HEK293 (cell line): Measurements from ENCODE around the gene CRABP2.

Experiments
- BCL6B ChIP-seq: fragments of 450-650 bp; formaldehyde crosslinking; IDR thresholded peaks from 2 replicates; pipeline ENCODE4 v1.5.1; 2017; ENCODE audit warnings: missing biosample characterization, missing genetic modification characterization
- EGR2 ChIP-seq: fragments of 450-650 bp; formaldehyde crosslinking; IDR thresholded peaks from 2 replicates; pipeline ENCODE4 v1.5.1; 2016; ENCODE audit warnings: low read depth, missing biosample characterization, missing genetic modification characterization
- KLF16 ChIP-seq: fragments of 450-650 bp; formaldehyde crosslinking; IDR thresholded peaks from 2 replicates; pipeline ENCODE4 v1.5.1; 2017; ENCODE audit warnings: missing biosample characterization, missing genetic modification characterization
- MEIS1 ChIP-seq: sonication (generic); formaldehyde crosslinking; IDR thresholded peaks from 2 replicates; pipeline ENCODE4 v1.8.1; 2022; ENCODE audit warnings: missing genetic modification reagents, mild to moderate bottlenecking, borderline replicate concordance
- OSR2 ChIP-seq: fragments of 450-650 bp; formaldehyde crosslinking; IDR thresholded peaks from 2 replicates; pipeline ENCODE4 v1.5.1; 2016; ENCODE audit warnings: missing biosample characterization, missing genetic modification characterization
- PRDM2 ChIP-seq: fragments of 450-650 bp; formaldehyde crosslinking; IDR thresholded peaks from 2 replicates; pipeline ENCODE4 v1.5.1; 2016; ENCODE audit warnings: missing biosample characterization, missing genetic modification characterization, borderline replicate concordance
- PRDM6 ChIP-seq: fragments of 450-650 bp; formaldehyde crosslinking; IDR thresholded peaks from 2 replicates; pipeline ENCODE4 v1.5.1; 2017; ENCODE audit warnings: missing biosample characterization, missing genetic modification characterization
- ZBTB11 ChIP-seq: fragments of 450-650 bp; formaldehyde crosslinking; conservative IDR thresholded peaks from 2 replicates; pipeline ENCODE4 v1.5.1; 2016; ENCODE audit warnings: low read depth, missing biosample characterization, missing genetic modification characterization
- ZFHX2 ChIP-seq: fragments of 450-650 bp; formaldehyde crosslinking; conservative IDR thresholded peaks from 2 replicates; pipeline ENCODE4 v1.5.1; 2016; ENCODE audit warnings: missing biosample characterization, missing genetic modification characterization
- ZNF10 ChIP-seq: fragments of 450-650 bp; formaldehyde crosslinking; IDR thresholded peaks from 2 replicates; pipeline ENCODE4 v1.5.1; 2017; ENCODE audit warnings: missing biosample characterization, missing genetic modification characterization
- ZNF132 ChIP-seq: fragments of 450-650 bp; formaldehyde crosslinking; IDR thresholded peaks from 2 replicates; pipeline ENCODE4 v1.5.1; 2017; ENCODE audit warnings: missing biosample characterization, missing genetic modification characterization, borderline replicate concordance
- ZNF175 ChIP-seq: fragments of 450-650 bp; formaldehyde crosslinking; IDR thresholded peaks from 2 replicates; pipeline ENCODE4 v1.5.1; 2016; ENCODE audit warnings: missing biosample characterization, missing genetic modification characterization
- ZNF202 ChIP-seq: fragments of 450-650 bp; formaldehyde crosslinking; IDR thresholded peaks from 2 replicates; pipeline ENCODE4 v1.5.1; 2016; ENCODE audit warnings: missing biosample characterization, missing genetic modification characterization, borderline replicate concordance
- ZNF214 ChIP-seq: fragments of 450-650 bp; formaldehyde crosslinking; IDR thresholded peaks from 2 replicates; pipeline ENCODE4 v1.5.1; 2017; ENCODE audit warnings: missing biosample characterization, mild to moderate bottlenecking, missing genetic modification characterization, borderline replicate concordance
- ZNF292 ChIP-seq: fragments of 450-650 bp; formaldehyde crosslinking; IDR thresholded peaks from 2 replicates; pipeline ENCODE4 v1.5.1; 2016; ENCODE audit warnings: low read depth, missing biosample characterization, missing genetic modification characterization, borderline replicate concordance
- ZNF335 ChIP-seq: fragments of 450-650 bp; formaldehyde crosslinking; conservative IDR thresholded peaks from 2 replicates; pipeline ENCODE4 v1.5.1; 2016; ENCODE audit warnings: missing biosample characterization, missing genetic modification characterization
- ZNF341 ChIP-seq: fragments of 450-650 bp; formaldehyde crosslinking; IDR thresholded peaks from 2 replicates; pipeline ENCODE4; 2016; ENCODE audit warnings: low read depth, missing biosample characterization, missing genetic modification characterization
- ZNF473 ChIP-seq: fragments of 450-650 bp; formaldehyde crosslinking; IDR thresholded peaks from 2 replicates; pipeline ENCODE4 v1.5.1; 2017; ENCODE audit warnings: missing biosample characterization, missing genetic modification characterization
- ZNF488 ChIP-seq: fragments of 450-650 bp; formaldehyde crosslinking; IDR thresholded peaks from 2 replicates; pipeline ENCODE4 v1.5.1; 2016; ENCODE audit warnings: missing biosample characterization, missing genetic modification characterization
- ZNF529 ChIP-seq: fragments of 450-650 bp; formaldehyde crosslinking; IDR thresholded peaks from 2 replicates; pipeline ENCODE4 v1.5.1; 2017; ENCODE audit warnings: missing genetic modification characterization, missing biosample characterization; ENCODE audit not compliant: insufficient replicate concordance
- ZNF580 ChIP-seq: fragments of 450-650 bp; formaldehyde crosslinking; IDR thresholded peaks from 2 replicates; pipeline ENCODE4 v1.5.1; 2016; ENCODE audit warnings: missing biosample characterization, missing genetic modification characterization
- ZNF585B ChIP-seq: fragments of 450-650 bp; formaldehyde crosslinking; IDR thresholded peaks from 2 replicates; pipeline ENCODE4 v1.5.1; 2016; ENCODE audit warnings: missing biosample characterization, missing genetic modification characterization
- ZNF624 ChIP-seq: fragments of 450-650 bp; formaldehyde crosslinking; IDR thresholded peaks from 2 replicates; pipeline ENCODE4 v1.5.1; 2017; ENCODE audit warnings: missing biosample characterization, missing genetic modification characterization
- ZNF664 ChIP-seq: fragments of 450-650 bp; formaldehyde crosslinking; IDR thresholded peaks from 2 replicates; pipeline ENCODE4 v1.5.1; 2016; ENCODE audit warnings: missing biosample characterization, missing genetic modification characterization
- ZNF747 ChIP-seq: fragments of 450-650 bp; formaldehyde crosslinking; IDR thresholded peaks from 2 replicates; pipeline ENCODE4 v1.5.1; 2016; ENCODE audit warnings: missing biosample characterization, missing genetic modification characterization
- ZSCAN23 ChIP-seq: fragments of 450-650 bp; formaldehyde crosslinking; IDR thresholded peaks from 2 replicates; pipeline ENCODE4 v1.5.1; 2016; ENCODE audit warnings: missing biosample characterization, missing genetic modification characterization

CRABP2 gene

GRCh38 chr1:156659988-156660751 lies 45.2 kb downstream of the CRABP2 start (continued):
- TF ChIP-seq PRDM2 (no peak), ZNF624 (no peak), PRDM6 (tag by site-specific recombination) (no peak), MEIS1 (CRISPR knock-in tag) (no peak), ZNF341 (tag by site-specific recombination) (no peak), ZNF175 (no peak), ZNF747 (tag by site-specific recombination) (no peak), ZNF580 (0 out of 2 replicates have a peak, but pooled peaks have one; percentile 83), ZNF292 (tag by site-specific recombination) (no peak), KLF16 (tag by site-specific recombination) (peak; percentile 96), ZNF132 (tag by site-specific recombination) (no peak), ZNF473 (no peak), ZSCAN23 (tag by site-specific recombination) (peak; percentile 98), ZNF664 (tag by site-specific recombination) (peak; percentile 80), ZNF335 (tag by site-specific recombination) (peak; percentile 94), ZNF529 (tag by site-specific recombination) (no peak), ZNF214 (tag by site-specific recombination) (no peak), ZNF585B (tag by site-specific recombination) (no peak), ZFHX2 (tag by site-specific recombination) (peak; percentile 84), BCL6B (no peak), ZNF202 (no peak), ZNF488 (tag by site-specific recombination) (peak; percentile 62; the same call in 1 of the 2 replicates), OSR2 (tag by site-specific recombination) (peak; percentile 27; the same call in 1 of the 2 replicates), ZNF10 (tag by site-specific recombination) (peak; percentile 63; the same call in 1 of the 2 replicates), EGR2 (peak; percentile 85), ZBTB11 (tag by site-specific recombination) (peak; percentile 76)
